GM11168 (cell line): ENCODE measurements around the gene RPP21.

Experiments used
- in situ Hi-C: fragments of 300-500 bp; cut with MboI; formaldehyde crosslinking; loops from one replicate; pipeline ENCODE4 v1.12.0; 2022; ENCODE audit warnings: low sequenced_read_pairs; ENCODE audit not compliant: unreplicated experiment

Gene RPP21

DNA sequence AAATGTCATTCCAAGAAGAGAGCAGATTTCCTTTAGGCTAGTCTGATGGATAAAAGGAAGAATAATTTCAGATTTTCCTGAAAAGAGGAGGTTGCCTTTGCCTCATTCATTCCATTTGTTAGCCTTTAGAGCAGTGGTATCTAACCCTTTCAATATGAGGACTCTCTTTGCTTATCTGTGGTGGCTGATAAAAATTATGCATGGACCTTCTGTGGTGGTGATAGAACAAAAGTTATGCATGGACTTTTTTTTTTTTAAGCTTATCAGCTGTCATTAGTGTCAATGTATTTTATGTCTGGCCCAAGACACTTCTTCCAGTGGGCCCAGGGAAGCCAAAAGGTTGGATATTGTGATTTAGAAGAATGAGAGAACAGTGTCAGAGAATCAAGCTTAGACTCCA, 16.6 kb upstream of the RPP21 start:
- in situ Hi-C loops: no loop called here

DNA sequence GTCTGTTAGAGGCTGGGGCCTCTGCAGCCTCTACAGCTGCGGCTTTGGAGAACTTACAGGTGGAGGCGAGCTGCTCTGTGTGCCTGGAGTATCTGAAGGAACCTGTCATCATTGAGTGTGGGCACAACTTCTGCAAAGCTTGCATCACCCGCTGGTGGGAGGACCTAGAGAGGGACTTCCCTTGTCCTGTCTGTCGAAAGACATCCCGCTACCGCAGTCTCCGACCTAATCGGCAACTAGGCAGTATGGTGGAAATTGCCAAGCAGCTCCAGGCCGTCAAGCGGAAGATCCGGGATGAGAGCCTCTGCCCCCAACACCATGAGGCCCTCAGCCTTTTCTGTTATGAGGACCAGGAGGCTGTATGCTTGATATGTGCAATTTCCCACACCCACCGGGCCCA, 15.6 kb upstream of the RPP21 start:
- in situ Hi-C loops: no loop called here

DNA sequence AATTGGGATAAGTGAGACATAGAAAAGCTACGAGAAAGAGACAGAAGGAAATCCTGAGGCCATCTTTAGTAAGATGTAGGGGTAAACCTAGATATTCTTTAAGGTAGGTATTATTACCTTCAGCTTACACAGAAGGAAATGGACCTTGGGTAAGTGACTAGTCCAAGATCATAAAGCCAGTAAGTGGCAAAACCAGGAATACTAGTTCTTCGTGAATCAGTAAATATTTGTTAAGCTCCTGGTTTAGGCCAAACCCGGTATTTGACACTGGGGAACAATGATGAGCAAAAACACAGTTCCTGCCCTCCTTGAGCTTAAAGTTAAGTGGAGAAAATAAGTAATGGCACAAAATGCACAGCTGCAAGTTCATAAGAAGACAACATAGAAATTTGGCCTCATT, 13.0 kb upstream of the RPP21 start:
- in situ Hi-C loops: no loop called here

DNA sequence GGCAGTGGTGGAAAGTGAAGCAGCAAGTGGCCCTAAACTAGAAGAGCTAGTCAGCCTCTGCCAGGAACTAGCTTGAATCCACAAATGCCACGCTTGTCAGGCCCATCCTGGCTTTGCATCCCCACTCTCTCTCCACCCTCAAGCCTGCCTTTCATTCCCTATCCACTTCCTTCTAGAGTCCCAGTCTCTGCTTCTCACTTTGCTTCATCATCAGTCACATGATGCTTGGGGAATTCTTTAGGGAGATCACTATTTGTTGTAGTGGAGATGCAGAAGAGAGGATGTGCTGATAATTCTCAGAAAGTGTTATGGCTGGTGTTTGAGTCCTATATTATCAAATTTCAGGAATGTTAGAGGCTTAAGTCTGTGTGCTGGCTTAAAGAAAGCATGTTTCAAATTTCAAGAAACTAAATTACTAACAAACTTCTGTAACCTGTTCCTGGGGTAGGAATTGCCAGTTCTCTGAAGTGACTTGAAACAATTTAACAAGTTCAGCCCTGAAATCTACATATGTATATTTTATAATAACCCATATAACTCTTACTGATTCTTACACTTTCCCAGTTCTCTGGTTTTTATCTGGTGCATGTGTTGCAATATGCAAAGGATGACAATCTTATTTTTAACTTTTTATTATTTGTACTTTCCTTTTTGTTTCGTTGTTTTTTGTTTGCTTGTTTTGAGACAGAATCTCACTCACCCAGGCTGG, 10.7 kb upstream of the RPP21 start:
- in situ Hi-C loops: no loop called here

DNA sequence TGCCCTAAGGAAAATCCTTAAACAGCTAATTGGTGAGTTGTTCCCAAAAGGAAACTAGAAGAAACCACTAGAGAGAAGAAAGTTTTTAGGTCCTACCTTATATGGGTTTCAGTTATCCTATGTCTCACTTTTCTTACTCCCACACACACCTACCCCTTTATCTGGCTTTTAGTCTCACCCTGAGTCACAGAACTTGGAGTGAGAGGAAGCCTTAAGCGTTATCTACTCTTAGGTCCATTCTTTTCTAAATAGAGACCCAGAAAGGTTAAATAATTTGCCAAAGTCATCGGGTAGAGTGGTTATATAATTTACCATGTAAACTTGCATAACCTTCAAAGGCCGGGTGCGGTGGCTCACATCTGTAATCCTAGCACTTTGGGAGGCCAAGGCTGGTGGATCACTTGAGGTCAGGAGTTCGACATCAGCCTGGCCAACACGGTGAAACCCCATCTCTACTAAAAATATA, 4.3 kb upstream of the RPP21 start:
- in situ Hi-C loops: no loop called here

DNA sequence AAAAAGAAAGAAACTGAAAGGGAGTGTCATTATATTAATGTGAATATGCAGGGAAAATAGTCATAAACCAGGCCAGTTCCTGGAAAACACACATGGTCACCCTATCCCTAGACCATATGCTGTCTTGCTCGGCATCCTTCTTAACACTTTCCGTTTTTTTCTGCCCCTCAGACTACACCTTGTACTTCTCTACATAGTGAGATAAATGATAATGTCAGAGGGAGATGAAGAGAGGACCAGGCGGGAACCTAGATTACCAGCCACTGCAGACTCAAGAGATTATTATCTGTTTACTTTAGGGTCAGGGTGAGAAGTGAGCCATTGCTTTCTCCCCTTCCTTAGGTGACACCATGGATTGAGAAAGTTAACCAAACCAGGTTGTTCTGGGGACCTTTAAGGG, 3.7 kb upstream of the RPP21 start:
- in situ Hi-C loops: no loop called here

DNA sequence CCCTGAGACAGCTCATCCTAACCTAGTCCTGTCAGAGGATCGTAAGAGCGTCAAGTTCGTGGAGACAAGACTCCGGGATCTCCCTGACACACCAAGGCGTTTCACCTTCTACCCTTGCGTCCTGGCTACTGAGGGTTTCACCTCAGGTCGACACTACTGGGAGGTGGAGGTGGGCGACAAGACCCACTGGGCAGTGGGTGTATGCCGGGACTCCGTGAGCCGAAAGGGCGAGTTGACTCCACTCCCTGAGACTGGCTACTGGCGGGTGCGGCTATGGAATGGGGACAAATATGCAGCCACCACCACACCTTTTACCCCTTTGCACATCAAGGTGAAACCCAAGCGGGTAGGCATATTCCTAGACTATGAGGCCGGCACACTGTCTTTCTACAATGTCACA, 3.2 kb upstream of the RPP21 start:
- in situ Hi-C loops: no loop called here

DNA sequence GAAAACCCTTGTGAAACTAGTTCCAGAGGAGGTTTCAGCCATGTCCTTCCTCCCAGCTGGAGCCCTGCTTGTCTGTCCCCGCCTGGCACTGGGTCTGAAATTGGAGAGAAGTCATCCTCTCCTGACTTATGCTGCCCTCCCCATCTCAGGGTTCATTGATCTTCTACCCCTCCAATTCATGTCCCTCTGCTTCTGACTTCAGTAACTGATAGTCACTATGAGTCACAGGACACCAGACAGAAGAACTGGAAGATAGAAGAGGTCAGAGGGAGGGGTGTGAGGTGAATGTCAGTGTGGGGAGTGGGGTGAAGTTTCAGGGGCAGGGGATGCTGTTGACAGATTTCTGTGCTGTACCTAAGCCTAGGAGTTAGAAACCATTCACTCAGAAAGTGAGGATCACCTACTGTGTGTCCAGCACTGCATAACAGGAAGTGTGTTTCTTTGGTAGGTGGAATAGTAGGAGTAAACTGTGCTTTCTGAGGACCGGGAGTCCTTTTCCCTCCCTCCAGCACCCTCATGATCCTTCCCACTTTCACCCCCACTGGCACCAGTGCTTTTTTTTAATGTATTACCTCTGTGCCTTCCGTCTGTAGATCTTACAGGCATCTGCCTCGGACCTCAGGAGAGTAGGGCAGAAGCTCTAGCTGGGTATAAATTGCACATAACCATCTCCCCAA, 627 bp upstream of the RPP21 start:
- in situ Hi-C loops: no loop called here

DNA sequence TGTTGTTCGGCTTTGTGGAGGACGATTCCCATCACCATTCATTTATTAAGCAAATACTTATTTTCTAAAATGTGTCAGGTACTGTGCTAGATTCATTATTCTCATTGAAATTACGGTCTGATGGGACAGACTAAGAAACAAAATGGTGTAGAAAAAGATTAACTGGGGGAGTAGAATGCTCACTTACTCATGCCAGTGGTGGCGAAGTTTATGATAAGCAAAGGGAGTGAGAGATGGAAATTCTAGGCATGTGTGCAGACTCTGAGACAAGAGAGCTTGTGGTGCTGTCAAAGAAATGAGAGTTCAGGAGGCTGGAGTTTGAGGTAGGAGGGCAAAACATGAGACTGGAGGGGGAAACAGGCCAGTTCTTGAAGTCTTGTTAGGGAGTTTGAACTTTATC, 896 bp downstream of the RPP21 start:
- in situ Hi-C loops: no loop called here

DNA sequence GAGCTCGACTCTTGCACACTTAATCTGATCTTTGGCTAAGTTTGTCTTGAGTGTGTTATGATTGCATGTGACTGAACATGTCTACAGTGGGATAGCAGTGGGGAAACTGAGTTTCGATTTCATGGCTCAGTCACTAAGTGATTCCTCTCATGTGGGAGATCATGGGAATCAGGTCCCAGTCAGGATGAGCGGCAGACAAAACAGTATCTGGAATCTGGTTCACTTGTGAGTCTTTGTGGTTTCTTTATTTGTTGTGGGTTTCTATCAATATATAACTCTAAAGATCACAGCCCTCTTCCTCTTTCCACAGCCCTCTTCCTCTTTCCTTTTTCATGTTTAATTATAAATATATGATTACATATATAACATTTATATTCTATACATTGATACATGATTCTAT, 4.0 kb downstream of the RPP21 start:
- in situ Hi-C loops: no loop called here

DNA sequence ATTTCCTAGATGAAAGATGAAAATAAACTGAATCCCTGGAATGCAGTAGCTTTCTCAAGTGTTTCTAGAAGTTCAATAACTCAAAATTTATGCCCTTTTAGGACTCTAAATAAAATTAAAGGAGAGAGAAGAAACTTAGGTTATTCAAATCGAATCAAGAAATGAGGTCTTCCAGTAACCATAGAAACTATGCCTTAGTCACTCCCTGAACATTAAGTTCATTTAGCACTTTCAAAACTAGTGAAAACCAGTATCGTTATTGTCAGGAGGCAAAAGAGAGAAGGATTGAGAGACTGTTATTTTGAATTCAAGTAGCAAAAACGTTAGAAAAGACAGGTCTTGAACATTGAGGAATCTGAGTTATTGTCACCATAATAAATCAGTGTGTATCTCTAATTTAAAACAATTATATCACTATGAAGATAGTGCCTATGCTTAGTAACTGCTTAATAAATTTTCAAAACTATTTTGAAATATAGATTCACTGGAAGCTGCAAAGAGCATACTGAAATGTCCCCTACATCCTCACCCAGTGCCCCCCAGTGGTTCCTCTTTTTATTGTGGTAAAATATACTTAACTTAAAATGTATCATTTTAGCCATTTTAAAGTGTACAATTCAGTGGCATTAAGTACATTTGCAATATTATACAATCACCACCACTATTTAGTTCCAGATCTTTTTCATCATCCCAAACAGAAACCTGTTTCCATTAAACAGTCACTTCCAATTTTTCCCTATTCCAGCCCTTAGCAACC, 4.6 kb downstream of the RPP21 start:
- in situ Hi-C loops: no loop called here

DNA sequence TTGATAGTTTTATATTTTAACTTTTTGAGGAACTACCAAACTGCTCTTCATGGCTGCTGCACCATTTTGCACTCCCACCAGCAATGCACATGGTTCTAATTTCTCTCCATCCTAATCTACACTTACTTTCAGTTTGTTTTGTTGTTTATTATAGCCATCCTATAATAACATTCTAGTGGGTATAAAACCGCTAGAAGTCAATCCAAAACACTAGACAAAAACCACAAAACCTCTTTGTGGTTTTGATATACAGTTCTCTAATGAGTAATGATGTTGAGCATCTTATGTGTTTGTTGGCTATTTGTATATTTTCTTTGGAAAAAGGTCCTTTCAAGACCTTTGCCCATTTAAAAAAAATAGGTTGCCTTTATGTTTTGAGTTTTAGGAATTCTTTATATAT, 5.6 kb downstream of the RPP21 start:
- in situ Hi-C loops: no loop called here

DNA sequence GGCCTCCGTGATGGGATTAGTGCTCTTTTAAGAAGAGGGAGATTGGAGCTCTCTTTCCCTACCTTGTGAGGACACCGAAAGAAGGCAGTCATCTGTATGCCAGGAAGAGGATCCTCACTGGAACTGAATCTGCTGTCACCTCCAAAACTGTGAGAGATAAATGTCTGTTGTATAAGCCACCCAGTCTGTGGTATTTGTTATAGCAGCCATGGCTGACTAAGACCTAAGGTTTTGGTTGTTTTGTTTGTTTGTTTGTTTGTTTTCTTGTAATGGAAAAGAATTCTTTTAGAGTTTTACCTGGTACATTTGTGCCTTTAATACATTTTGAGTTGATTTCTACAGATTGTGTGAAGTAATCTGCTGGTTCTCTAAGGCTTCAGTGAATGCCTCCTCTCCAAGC, 7.6 kb downstream of the RPP21 start:
- in situ Hi-C loops: no loop called here

DNA sequence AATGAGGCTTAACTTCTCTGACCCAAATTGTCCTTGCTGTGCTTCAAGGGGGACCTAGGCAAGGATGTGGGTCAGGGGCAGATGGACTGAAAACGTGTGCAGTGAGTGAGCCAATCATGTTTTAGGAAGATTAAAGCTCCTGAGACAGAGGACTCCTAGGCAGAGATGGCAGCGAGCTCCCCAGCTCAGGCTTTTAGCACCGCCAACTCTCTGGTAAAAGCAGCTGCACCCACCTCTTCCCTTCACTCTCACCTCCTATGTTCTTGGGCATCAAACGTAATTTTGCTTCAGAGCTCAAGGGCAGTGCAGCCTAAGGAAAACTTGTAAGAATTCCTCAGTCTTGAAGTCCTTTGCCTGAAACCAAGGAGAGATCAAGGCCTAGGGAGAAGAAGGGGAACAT, 10.3 kb downstream of the RPP21 start:
- in situ Hi-C loops: no loop called here

DNA sequence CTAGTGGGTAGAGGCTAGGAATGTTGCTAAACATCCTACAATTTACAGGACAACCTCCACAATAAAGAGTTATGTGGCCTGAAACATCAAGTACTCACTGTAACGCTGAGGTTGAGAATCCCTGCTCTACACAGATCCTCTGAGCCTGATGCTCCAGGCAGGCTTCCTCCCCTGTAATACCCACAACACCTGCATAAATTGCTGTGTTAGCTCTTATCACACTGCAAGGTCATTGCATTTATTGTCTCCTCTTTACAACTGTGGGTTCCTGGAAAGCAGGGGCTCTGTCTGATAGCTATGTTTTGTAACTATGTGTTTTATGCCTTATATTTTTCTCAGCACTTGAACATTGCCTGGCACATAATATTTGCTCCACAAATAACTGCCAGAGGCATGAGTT, 11.6 kb downstream of the RPP21 start:
- in situ Hi-C loops: no loop called here

DNA sequence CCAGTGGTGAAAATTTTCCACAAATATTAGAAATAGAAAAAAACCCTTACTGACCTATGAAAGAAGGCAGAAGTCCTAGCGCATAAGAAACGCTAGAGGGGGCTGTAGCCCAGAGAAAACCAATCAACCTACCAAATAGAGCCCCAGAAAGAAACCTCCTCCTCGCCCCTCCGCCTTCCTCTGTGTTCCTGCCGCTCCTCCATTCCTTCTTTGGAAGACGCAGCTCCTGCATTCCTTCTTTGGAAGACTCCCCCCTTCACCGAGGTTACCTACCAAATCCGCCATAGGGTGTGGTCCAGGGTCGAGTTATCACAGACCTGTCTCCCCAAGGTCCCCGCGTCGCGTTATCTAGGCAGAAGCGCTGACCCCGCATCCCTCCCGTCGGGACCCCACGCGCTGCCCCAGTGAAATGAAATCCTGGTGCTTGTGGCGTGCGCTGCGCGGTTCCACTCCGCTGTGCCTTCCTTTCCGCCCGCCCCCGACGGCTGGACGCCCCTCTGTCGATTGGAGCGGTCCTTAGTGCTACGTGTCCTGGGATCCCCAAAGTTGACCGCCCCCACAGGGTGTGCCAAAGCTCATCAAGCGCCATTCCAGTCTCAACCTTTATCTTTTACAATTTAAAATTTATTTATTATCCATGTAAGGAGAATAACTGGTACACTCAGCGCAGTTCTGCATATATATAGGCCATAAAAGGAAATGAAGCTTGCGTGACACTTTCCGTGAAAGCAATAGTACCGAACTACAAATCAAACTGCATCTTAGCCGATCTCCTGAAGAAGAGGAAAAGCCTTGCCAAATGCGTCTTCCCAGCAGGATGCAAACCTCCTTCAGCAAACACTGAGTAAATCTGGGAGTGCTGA, 13.0 kb downstream of the RPP21 start:
- in situ Hi-C loops: no loop called here

DNA sequence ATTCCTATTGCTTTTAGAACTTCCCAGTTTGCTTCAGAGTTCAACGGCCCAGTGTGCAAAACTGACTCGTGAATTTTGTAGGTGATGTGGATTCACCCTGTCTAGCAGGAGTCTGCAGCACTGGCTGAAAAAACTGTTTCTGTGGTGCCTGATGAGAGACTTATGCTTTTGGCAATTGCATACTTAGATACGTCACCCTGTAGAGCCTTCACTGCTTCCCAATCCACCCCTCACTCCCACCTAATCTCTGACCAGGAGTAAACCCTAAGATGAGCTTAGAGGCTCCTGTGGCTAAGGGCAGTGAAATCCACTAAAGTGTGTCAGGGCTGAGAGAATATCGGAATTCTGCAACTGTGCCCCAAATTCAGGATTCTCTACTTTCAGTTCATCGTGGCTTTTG, 14.3 kb downstream of the RPP21 start:
- in situ Hi-C loops: no loop called here

DNA sequence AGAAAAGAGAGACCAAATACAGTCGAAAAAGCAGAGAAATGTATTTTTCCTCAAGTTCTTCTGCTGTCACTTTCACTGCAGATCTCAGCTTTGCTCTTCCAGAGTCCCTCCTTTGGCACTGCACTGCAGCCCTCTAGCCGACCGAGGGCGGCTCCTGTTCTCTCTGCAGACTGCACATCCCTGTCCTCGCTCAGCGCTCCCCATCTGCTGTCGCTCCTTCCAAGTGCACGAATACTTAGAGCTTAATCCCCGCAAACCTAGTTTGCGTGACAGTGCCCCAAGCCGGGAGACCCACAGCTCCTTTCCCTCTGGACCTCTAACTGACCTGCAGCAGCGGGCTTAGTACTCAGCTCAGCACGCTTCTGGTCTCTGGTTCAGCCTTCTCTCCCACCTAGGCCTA, 15.2 kb downstream of the RPP21 start:
- in situ Hi-C loops: loop anchor here (5.0 kb wide), 1 partner anchor 37 kb away; no protein-coding TSS in a partner anchor

DNA sequence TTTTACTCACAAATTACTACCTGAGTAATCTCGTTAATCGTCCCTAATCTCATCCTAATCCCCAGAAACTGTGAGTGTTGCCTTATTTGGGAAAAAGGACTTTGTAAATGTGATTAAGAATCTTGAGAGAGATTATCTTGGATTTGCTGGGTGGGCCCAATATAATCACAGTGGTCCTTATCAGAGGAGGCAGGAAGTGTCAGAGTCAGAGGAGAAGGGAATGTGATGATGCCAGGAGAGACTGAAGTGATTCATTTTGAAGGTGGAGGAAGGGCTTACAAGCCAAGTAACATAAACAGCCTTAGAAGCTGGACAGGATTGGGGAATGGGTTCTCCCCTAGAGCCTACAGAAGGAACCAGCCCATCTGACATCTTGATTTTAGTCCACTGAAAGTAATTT, 16.7 kb downstream of the RPP21 start:
- in situ Hi-C loops: loop anchor here (5.0 kb wide), 1 partner anchor 36 kb away; no protein-coding TSS in a partner anchor

DNA sequence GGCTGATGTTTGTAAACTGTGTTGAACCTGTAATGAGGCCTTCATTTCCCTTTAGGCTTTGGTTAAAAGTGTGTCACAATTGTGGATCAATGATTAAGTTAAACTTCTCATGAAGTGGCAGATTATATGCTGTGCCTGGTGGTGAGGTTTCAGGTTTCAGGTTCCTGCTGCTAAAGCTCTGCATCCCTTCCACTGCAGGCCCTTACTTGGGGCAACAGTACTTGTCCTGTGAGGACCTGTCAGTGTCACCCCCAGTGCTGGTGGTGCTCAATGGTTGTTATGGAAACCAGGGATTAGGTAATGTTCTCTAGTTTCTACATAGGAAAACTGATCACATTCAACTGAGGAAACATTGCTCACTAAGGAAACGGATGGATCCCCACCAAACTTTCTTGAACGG, 18.5 kb downstream of the RPP21 start:
- in situ Hi-C loops: loop anchor here (5.0 kb wide), 1 partner anchor 34 kb away; no protein-coding TSS in a partner anchor
